IPS-20b (cell line): Measurements from ENCODE around the gene CD27.

Experiments used
- H3K27ac ChIP-seq: one replicate; pipeline ENCODE4 v1.5.1; 2013; ENCODE audit warnings: low read length
- H3K27me3 ChIP-seq: 2 replicates; pipeline ENCODE4 v1.6.1; 2013; ENCODE audit warnings: mild to moderate bottlenecking, low read length, inconsistent platforms; ENCODE audit not compliant: insufficient read depth
- H3K36me3 ChIP-seq: 2 replicates; pipeline ENCODE4 v1.6.1; 2013; ENCODE audit warnings: low read depth, mild to moderate bottlenecking, inconsistent platforms, low read length, moderate library complexity; ENCODE audit not compliant: insufficient read depth
- H3K4me1 ChIP-seq: 2 replicates; pipeline ENCODE4 v1.6.1; 2013; ENCODE audit warnings: mild to moderate bottlenecking, control low read depth, inconsistent platforms, low read length, moderate library complexity; ENCODE audit not compliant: insufficient read depth
- H3K4me3 ChIP-seq: 2 replicates; pipeline ENCODE4 v1.5.1; 2013; ENCODE audit warnings: mild to moderate bottlenecking, low read length, inconsistent platforms
- H3K9ac ChIP-seq: 2 replicates; pipeline ENCODE4 v1.6.1; 2013; ENCODE audit warnings: low read depth, mild to moderate bottlenecking, inconsistent platforms, low read length, moderate library complexity
- H3K9me3 ChIP-seq: 2 replicates; pipeline ENCODE4 v1.6.1; 2013; ENCODE audit warnings: mild to moderate bottlenecking, low read depth, low read length, inconsistent platforms; ENCODE audit not compliant: insufficient read depth

Gene CD27

GRCh38 chr12:6457220-6457945 lies 12.6 kb downstream of the CD27 start:
- Histone ChIP-seq H3K4me1 (peaks cover 7% of the 10 kb centered on the region; the same call in 1 of the 2 replicates), H3K4me3 (no peak overlapping the region), H3K9ac (no peak overlapping the region), H3K36me3 (peaks cover 29% of the 10 kb centered on the region), H3K27ac (no peak overlapping the region), H3K9me3 (no peaks in the 10 kb centered on the region), H3K27me3 (no peaks in the 10 kb centered on the region)

GRCh38 chr12:6458281-6459003 lies 13.7 kb downstream of the CD27 start:
- no peak overlapping the region for H3K4me3 ChIP-seq
- H3K9ac ChIP-seq: no peak overlapping the region
- H3K36me3 ChIP-seq: peaks cover 39% of the 10 kb centered on the region
- H3K4me1 ChIP-seq: no peaks in the 10 kb centered on the region; the same call in 1 of the 2 replicates
- no peaks in the 10 kb centered on the region for H3K27me3 ChIP-seq
- H3K27ac ChIP-seq: no peak overlapping the region
- H3K9me3 ChIP-seq: no peaks in the 10 kb centered on the region

GRCh38 chr12:6459004-6459337 lies 14.2 kb downstream of the CD27 start:
- H3K4me3 ChIP-seq: no peak overlapping the region

GRCh38 chr12:6460751-6461371 lies 16.1 kb downstream of the CD27 start:
- Histone ChIP-seq H3K27ac (no peak overlapping the region), H3K36me3 (peaks cover 58% of the 10 kb centered on the region), H3K9ac (no peak overlapping the region), H3K9me3 (no peaks in the 10 kb centered on the region), H3K4me3 (no peak overlapping the region), H3K4me1 (no peaks in the 10 kb centered on the region), H3K27me3 (no peaks in the 10 kb centered on the region)

More at GRCh38 chr12:6459004-6459337, 14.2 kb downstream of the CD27 start:
- Histone ChIP-seq H3K27me3 (no peaks in the 10 kb centered on the region), H3K9me3 (no peaks in the 10 kb centered on the region), H3K4me1 (no peaks in the 10 kb centered on the region), H3K27ac (no peak overlapping the region), H3K9ac (no peak overlapping the region), H3K36me3 (peaks cover 45% of the 10 kb centered on the region)

GRCh38 chr12:6461401-6462233 lies 16.9 kb downstream of the CD27 start:
- Histone ChIP-seq H3K36me3 (peaks cover 59% of the 10 kb centered on the region), H3K9ac (no peak overlapping the region), H3K27ac (no peak overlapping the region), H3K4me1 (no peaks in the 10 kb centered on the region), H3K9me3 (no peaks in the 10 kb centered on the region), H3K27me3 (no peaks in the 10 kb centered on the region), H3K4me3 (no peak overlapping the region)

GRCh38 chr12:6462234-6462995 lies 17.7 kb downstream of the CD27 start:
- Histone ChIP-seq H3K9me3 (no peaks in the 10 kb centered on the region), H3K9ac (no peak overlapping the region), H3K27ac (no peak overlapping the region), H3K4me3 (no peak overlapping the region), H3K4me1 (no peaks in the 10 kb centered on the region), H3K36me3 (peaks cover 59% of the 10 kb centered on the region), H3K27me3 (no peaks in the 10 kb centered on the region)

GRCh38 chr12:6463216-6463615 lies 18.5 kb downstream of the CD27 start:
- Histone ChIP-seq H3K9me3 (no peaks in the 10 kb centered on the region), H3K9ac (no peak overlapping the region), H3K27me3 (no peaks in the 10 kb centered on the region), H3K4me3 (no peak overlapping the region), H3K36me3 (peaks cover 61% of the 10 kb centered on the region), H3K4me1 (no peaks in the 10 kb centered on the region), H3K27ac (no peak overlapping the region)

GRCh38 chr12:6463858-6464257 lies 19.1 kb downstream of the CD27 start:
- Histone ChIP-seq H3K27me3 (no peaks in the 10 kb centered on the region), H3K4me1 (no peaks in the 10 kb centered on the region), H3K27ac (no peak overlapping the region), H3K9me3 (no peaks in the 10 kb centered on the region), H3K4me3 (no peak overlapping the region), H3K36me3 (peaks cover 61% of the 10 kb centered on the region), H3K9ac (no peak overlapping the region)

GRCh38 chr12:6464531-6464930 lies 19.8 kb downstream of the CD27 start:
- Histone ChIP-seq H3K4me1 (peaks cover under 1% of the 10 kb centered on the region; the same call in 1 of the 2 replicates), H3K9ac (no peak overlapping the region), H3K4me3 (no peak overlapping the region), H3K36me3 (peaks cover 55% of the 10 kb centered on the region), H3K27ac (no peak overlapping the region), H3K9me3 (no peaks in the 10 kb centered on the region), H3K27me3 (peaks cover 6% of the 10 kb centered on the region; the same call in 1 of the 2 replicates)

GRCh38 chr12:6465467-6466183 lies 20.9 kb downstream of the CD27 start:
- Histone ChIP-seq H3K9ac (no peak overlapping the region), H3K36me3 (peaks cover 52% of the 10 kb centered on the region), H3K4me1 (peaks cover 3% of the 10 kb centered on the region; the same call in 1 of the 2 replicates), H3K4me3 (no peak overlapping the region), H3K27me3 (peaks cover 10% of the 10 kb centered on the region; the same call in 1 of the 2 replicates), H3K9me3 (no peaks in the 10 kb centered on the region), H3K27ac (no peak overlapping the region)
